K562 (cell line): ENCODE measurements around the gene PRR14. TPM values are rescaled to one million over a fixed set of nuclear protein-coding genes. Genes with fewer than 3 reads are reported as not detected.

Experiments
- CREB1 ChIP-seq, 2 experiments: sonication (generic) in 1 of 2; formaldehyde crosslinking in 1 of 2; IDR thresholded peaks; 2 replicates each; pipeline versions ENCODE4 v1.6.1 to v1.8.0; 2012 to 2022; ENCODE audit warnings: inconsistent platforms in 1 of 2, mild to moderate bottlenecking in 1 of 2, missing genetic modification reagents in 1 of 2, moderate library complexity in 1 of 2
- LEF1 ChIP-seq: fragments of 450-650 bp; IDR thresholded peaks from 2 replicates; pipeline ENCODE4 v1.6.1; 2016; ENCODE audit warnings: mild to moderate bottlenecking
- SAFB ChIP-seq: fragments of 200-400 bp; formaldehyde crosslinking; IDR thresholded peaks from 2 replicates; pipeline ENCODE4 v1.6.1; 2017; ENCODE audit warnings: low read depth, low read length, borderline replicate concordance
- SMAD3 ChIP-seq: fragments of 450-650 bp; formaldehyde crosslinking; conservative IDR thresholded peaks from 2 replicates; pipeline ENCODE4 v1.4.0; 2020; ENCODE audit warnings: mild to moderate bottlenecking
- SUPT5H ChIP-seq: fragments of 450-650 bp; IDR thresholded peaks from 2 replicates; pipeline ENCODE4 v1.6.1; 2016
- U2AF2 ChIP-seq: fragments of 200-400 bp; formaldehyde crosslinking; optimal IDR thresholded peaks from 2 replicates; pipeline ENCODE3; 2017; ENCODE audit warnings: low read depth, mild to moderate bottlenecking, low read length
- ZNF551 ChIP-seq: fragments of 250-450 bp; sonication (Bioruptor Pico); IDR thresholded peaks from 2 replicates; pipeline ENCODE4 v1.5.0; 2021; ENCODE audit warnings: mild to moderate bottlenecking, moderate library complexity
- ZNF717 ChIP-seq: fragments of 250-450 bp; sonication (Bioruptor Pico); IDR thresholded peaks from 2 replicates; pipeline ENCODE4 v1.5.0; 2021
- polyA plus RNA-seq, 8 experiments: library from polyadenylated mRNA; depleted of rRNA in 4 of 8; stranded (reverse) in 5 of 8; unstranded in 3 of 8; fragments of >200 nt; fragmentation: Nextera tagmentation in 2 of 8; fragmentation: Illumina TruSeq in 1 of 8; extraction: Ambion mirVana in 2 of 8; extraction: Trizol in 1 of 8; gene quantifications; 2 replicates each; pipeline versions ENCODE4 v1.2.1 to v1.2.3, GENCODE V29; 2011 to 2014; ENCODE audit warnings: inconsistent platforms in 1 of 8, missing spikeins in 1 of 8
- total RNA-seq, 7 experiments: library from RNA; depleted of rRNA in 6 of 7; stranded (reverse); fragments of >200 nt in 6 of 7; fragmentation: Illumina TruSeq in 2 of 7; extraction: Trizol in 2 of 7; gene quantifications; 2 replicates each; pipeline versions ENCODE4 v1.2.1 to v1.2.3, GENCODE V29; 2011 to 2021; ENCODE audit warnings: low replicate concordance in 1 of 7
- TF ChIP-seq, protein P1 (sequence below): fragments of 450-650 bp; conservative IDR thresholded peaks from 2 replicates; pipeline ENCODE4 v1.6.1; 2016; ENCODE audit warnings: missing genetic modification characterization, low read depth, mild to moderate bottlenecking, control low read depth, missing compliant biosample characterization
- TF ChIP-seq, protein P2 (sequence below): sonication (generic); formaldehyde crosslinking; IDR thresholded peaks from 2 replicates; pipeline ENCODE4 v1.8.0; 2022; ENCODE audit warnings: missing genetic modification reagents, mild to moderate bottlenecking, moderate library complexity, borderline replicate concordance
- TF ChIP-seq, protein P3 (sequence below), 2 experiments: fragments of 450-650 bp; formaldehyde crosslinking in 1 of 2; IDR thresholded peaks; 2 replicates each; pipeline versions ENCODE4 v1.4.0 to v1.6.1; 2014 to 2020; ENCODE audit warnings: mild to moderate bottlenecking in 2 of 2, borderline replicate concordance in 1 of 2, low read depth in 1 of 2
- TF ChIP-seq, protein P4 (sequence below): fragments of 450-650 bp; IDR thresholded peaks from 2 replicates; pipeline ENCODE4 v1.6.1; 2018; ENCODE audit not compliant: partially characterized antibody

PRR14 gene
- total and polyA plus RNA-seq, 9 of the 15 experiments (the other 6 are each of a cell fraction or from before 2014, with no cell fraction given): 2.2 to 63.1 (median 11.5) TPM

DNA sequence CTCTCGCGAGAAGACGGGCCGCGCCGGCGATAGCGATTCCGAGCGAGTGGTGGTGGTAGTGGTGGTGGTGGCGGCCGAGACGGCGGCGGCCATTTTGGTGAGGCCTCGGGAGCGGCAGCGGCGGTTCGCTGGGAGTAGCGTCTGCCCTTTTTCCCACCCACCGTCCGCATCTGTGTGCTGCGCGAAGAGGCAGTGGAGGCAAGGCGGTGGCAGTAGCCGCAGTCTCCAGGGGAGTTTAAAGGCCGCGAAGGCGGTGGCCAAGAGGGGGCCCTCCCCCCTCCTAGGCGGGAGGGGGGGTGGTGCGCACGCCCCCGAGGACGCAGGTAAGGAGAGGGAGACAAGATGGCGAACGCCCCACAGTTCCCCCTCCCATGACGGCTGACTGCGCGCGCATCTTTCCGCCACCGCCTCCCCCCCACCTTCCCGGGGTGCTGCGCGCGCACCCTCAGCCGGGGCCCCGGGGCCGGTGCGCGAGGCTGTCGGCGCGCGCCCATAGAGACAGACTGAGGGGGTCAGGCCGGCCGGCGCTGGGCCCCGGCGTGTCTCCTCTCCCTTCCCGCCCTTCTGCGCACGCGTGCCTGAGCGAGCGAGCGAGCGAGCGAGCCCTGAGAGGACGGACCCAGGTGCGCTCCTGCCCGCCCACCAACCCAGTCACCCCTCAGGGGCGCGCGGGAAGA, 47.5 kb downstream of the PRR14 start (continued):
- TF ChIP-seq, protein P1, sequence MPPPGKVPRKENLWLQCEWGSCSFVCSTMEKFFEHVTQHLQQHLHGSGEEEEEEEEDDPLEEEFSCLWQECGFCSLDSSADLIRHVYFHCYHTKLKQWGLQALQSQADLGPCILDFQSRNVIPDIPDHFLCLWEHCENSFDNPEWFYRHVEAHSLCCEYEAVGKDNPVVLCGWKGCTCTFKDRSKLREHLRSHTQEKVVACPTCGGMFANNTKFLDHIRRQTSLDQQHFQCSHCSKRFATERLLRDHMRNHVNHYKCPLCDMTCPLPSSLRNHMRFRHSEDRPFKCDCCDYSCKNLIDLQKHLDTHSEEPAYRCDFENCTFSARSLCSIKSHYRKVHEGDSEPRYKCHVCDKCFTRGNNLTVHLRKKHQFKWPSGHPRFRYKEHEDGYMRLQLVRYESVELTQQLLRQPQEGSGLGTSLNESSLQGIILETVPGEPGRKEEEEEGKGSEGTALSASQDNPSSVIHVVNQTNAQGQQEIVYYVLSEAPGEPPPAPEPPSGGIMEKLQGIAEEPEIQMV: no peak
- TF ChIP-seq ZNF717: no peak
- no peak; the same call in 1 of the 2 replicates for TF ChIP-seq CREB1 (IDR thresholded peaks at IDR 0.05)
- TF ChIP-seq CREB1 (CRISPR knock-in tag; IDR thresholded peaks at IDR 0.05): no peak; the same call in 1 of the 2 replicates
- TF ChIP-seq, protein P2, sequence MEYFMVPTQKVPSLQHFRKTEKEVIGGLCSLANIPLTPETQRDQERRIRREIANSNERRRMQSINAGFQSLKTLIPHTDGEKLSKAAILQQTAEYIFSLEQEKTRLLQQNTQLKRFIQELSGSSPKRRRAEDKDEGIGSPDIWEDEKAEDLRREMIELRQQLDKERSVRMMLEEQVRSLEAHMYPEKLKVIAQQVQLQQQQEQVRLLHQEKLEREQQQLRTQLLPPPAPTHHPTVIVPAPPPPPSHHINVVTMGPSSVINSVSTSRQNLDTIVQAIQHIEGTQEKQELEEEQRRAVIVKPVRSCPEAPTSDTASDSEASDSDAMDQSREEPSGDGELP (CRISPR knock-in tag): no peak; the same call in 1 of the 2 replicates
- TF ChIP-seq SMAD3: 0 out of 2 replicates have a peak, but pooled peaks have one; percentile 33
- TF ChIP-seq ZNF551 (CRISPR knock-in tag): no peak
- 0 out of 2 replicates have a peak, but pooled peaks have one; percentile 52 for TF ChIP-seq SAFB
- TF ChIP-seq, protein P3, sequence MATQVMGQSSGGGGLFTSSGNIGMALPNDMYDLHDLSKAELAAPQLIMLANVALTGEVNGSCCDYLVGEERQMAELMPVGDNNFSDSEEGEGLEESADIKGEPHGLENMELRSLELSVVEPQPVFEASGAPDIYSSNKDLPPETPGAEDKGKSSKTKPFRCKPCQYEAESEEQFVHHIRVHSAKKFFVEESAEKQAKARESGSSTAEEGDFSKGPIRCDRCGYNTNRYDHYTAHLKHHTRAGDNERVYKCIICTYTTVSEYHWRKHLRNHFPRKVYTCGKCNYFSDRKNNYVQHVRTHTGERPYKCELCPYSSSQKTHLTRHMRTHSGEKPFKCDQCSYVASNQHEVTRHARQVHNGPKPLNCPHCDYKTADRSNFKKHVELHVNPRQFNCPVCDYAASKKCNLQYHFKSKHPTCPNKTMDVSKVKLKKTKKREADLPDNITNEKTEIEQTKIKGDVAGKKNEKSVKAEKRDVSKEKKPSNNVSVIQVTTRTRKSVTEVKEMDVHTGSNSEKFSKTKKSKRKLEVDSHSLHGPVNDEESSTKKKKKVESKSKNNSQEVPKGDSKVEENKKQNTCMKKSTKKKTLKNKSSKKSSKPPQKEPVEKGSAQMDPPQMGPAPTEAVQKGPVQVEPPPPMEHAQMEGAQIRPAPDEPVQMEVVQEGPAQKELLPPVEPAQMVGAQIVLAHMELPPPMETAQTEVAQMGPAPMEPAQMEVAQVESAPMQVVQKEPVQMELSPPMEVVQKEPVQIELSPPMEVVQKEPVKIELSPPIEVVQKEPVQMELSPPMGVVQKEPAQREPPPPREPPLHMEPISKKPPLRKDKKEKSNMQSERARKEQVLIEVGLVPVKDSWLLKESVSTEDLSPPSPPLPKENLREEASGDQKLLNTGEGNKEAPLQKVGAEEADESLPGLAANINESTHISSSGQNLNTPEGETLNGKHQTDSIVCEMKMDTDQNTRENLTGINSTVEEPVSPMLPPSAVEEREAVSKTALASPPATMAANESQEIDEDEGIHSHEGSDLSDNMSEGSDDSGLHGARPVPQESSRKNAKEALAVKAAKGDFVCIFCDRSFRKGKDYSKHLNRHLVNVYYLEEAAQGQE (IDR thresholded peaks at IDR 0.05; ENCODE audit: borderline replicate concordance): no peak
- TF ChIP-seq, protein P3 (CRISPR knock-in tag; IDR thresholded peaks at IDR 0.05; ENCODE audit: low read depth): peak; percentile 70; the same call in 1 of the 2 replicates
- peak; percentile 94 for TF ChIP-seq SUPT5H
- TF ChIP-seq, protein P4, sequence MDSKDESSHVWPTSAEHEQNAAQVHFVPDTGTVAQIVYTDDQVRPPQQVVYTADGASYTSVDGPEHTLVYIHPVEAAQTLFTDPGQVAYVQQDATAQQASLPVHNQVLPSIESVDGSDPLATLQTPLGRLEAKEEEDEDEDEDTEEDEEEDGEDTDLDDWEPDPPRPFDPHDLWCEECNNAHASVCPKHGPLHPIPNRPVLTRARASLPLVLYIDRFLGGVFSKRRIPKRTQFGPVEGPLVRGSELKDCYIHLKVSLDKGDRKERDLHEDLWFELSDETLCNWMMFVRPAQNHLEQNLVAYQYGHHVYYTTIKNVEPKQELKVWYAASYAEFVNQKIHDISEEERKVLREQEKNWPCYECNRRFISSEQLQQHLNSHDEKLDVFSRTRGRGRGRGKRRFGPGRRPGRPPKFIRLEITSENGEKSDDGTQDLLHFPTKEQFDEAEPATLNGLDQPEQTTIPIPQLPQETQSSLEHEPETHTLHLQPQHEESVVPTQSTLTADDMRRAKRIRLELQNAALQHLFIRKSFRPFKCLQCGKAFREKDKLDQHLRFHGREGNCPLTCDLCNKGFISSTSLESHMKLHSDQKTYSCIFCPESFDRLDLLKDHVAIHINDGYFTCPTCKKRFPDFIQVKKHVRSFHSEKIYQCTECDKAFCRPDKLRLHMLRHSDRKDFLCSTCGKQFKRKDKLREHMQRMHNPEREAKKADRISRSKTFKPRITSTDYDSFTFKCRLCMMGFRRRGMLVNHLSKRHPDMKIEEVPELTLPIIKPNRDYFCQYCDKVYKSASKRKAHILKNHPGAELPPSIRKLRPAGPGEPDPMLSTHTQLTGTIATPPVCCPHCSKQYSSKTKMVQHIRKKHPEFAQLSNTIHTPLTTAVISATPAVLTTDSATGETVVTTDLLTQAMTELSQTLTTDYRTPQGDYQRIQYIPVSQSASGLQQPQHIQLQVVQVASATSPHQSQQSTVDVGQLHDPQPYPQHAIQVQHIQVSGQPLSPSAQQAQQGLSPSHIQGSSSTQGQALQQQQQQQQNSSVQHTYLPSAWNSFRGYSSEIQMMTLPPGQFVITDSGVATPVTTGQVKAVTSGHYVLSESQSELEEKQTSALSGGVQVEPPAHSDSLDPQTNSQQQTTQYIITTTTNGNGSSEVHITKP: peak; percentile 59
- TF ChIP-seq LEF1: no peak
- TF ChIP-seq U2AF2: no peak
